NB4 (cell line): ENCODE results near the gene TFPI.

Experiments
- DNase-seq: peaks from one replicate; pipeline ENCODE4 v3.0.0; 2010; ENCODE audit warnings: low read depth
- H3K4me3 ChIP-seq: one replicate; pipeline ENCODE4 v1.5.1; 2011; ENCODE audit warnings: mild to moderate bottlenecking, low read depth, low read length, moderate library complexity
- MYC ChIP-seq: IDR thresholded peaks from 2 replicates; pipeline ENCODE4 v1.6.1; 2011; ENCODE audit warnings: low read depth, low read length
- POLR2A ChIP-seq: IDR thresholded peaks from 2 replicates; pipeline ENCODE4 v1.6.1; 2011; ENCODE audit warnings: mild to moderate bottlenecking; ENCODE audit not compliant: insufficient read length; ENCODE audit errors: extremely low read depth
- TF ChIP-seq, protein P1 (sequence below): IDR thresholded peaks from 2 replicates; pipeline ENCODE4 v1.6.1; 2011; ENCODE audit warnings: low read depth, low read length
- TF ChIP-seq, protein P2 (sequence below): IDR thresholded peaks from one replicate; pipeline ENCODE4 v1.5.1; 2012; ENCODE audit warnings: low read depth, low read length

TFPI gene

DNA sequence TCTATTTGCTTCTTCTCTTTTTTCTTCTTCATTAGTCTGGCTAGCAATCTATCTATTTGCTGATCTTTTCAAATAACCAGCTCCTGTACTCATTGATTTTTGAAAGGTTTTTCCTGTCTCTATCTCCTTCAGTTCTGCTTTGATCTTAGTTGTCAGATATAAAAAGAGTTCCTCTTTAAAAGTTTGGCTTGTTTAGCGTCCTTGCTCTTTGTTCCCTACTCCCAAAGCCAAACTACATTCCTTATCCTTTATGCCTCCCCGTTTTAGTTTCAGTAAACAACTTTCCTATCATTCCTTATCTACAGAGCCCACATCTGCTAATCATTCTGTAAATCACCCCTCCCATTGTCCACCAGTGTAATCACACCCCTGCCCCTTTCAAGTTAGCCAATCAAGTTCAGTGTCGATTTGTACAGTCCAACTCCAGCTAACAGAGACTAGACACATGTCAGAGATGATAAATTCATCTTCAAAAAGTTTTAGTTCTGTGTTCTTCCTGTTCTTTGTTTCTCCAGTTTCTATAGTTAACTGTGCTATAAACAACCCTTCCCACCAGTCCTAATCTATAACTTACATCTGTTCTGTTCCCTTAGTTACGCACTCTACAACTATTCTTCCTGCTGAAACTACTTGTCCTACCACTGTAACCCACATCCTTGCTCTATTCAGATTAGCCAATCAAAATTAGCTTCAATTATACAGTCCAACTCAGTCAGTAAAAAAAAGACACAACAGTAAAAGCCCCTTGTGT is 44.4 kb downstream of the TFPI start:
- H3K4me3 ChIP-seq = no peak overlapping the region
- no peak for DNase-seq
- TF ChIP-seq, protein P1, sequence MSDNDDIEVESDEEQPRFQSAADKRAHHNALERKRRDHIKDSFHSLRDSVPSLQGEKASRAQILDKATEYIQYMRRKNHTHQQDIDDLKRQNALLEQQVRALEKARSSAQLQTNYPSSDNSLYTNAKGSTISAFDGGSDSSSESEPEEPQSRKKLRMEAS = no peak
- TF ChIP-seq, protein P2, sequence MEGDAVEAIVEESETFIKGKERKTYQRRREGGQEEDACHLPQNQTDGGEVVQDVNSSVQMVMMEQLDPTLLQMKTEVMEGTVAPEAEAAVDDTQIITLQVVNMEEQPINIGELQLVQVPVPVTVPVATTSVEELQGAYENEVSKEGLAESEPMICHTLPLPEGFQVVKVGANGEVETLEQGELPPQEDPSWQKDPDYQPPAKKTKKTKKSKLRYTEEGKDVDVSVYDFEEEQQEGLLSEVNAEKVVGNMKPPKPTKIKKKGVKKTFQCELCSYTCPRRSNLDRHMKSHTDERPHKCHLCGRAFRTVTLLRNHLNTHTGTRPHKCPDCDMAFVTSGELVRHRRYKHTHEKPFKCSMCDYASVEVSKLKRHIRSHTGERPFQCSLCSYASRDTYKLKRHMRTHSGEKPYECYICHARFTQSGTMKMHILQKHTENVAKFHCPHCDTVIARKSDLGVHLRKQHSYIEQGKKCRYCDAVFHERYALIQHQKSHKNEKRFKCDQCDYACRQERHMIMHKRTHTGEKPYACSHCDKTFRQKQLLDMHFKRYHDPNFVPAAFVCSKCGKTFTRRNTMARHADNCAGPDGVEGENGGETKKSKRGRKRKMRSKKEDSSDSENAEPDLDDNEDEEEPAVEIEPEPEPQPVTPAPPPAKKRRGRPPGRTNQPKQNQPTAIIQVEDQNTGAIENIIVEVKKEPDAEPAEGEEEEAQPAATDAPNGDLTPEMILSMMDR = no peak
- TF ChIP-seq POLR2A (no peak), MYC (no peak)

DNA sequence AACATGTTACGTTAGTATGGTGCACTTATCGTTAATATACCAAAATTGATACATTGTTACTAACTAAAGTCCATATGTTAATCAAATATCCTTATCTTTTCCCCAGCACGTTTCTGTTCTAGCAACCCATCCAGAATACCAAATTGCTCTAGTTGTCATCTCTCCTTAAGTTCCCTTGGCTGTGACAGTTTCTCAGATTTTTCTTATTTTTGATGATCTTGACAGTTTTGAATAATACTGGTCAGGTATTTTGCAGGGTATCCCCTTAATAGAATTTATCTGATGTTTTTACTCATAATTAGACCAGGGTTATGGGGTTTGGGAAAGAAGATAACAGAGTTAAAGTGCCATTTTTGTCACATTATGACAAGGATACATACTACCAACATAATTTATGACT is 47.8 kb downstream of the TFPI start:
- no peak for DNase-seq
- no peak overlapping the region for H3K4me3 ChIP-seq
- TF ChIP-seq MYC (no peak), POLR2A (no peak)
- TF ChIP-seq, protein P1 = no peak
- TF ChIP-seq, protein P2 = no peak

DNA sequence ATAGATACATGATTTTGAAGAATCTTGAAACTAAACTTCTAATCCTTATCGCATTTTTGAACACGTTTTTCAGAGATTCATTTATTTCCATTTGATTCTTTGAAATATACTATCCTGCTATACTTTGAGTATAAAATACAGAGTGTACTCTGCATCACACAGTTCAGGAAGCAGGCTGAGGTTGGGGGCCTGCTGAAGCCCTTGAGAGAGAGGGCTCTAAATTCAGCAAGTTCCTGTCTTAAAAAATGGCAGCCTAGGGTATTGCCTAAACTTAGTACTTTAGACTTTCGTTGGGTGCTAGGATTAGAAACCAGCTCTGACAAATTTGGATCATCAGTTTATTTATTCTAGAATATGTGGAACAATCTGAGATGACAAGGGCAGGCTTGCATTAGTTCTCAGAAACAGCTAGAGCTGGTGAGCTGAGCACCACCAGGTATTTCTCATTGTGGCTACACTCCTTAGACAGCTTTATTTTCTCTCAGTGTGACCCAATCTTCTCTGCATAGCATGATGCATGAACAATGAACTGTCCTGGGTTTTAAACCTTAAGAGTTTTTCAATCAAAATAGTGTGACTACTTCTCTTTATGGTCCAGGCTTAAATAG is 49.1 kb downstream of the TFPI start:
- DNase-seq = no peak
- no peak overlapping the region for H3K4me3 ChIP-seq
- TF ChIP-seq POLR2A = no peak
- TF ChIP-seq, protein P2 = no peak
- TF ChIP-seq, protein P1 = no peak
- TF ChIP-seq MYC = no peak

DNA sequence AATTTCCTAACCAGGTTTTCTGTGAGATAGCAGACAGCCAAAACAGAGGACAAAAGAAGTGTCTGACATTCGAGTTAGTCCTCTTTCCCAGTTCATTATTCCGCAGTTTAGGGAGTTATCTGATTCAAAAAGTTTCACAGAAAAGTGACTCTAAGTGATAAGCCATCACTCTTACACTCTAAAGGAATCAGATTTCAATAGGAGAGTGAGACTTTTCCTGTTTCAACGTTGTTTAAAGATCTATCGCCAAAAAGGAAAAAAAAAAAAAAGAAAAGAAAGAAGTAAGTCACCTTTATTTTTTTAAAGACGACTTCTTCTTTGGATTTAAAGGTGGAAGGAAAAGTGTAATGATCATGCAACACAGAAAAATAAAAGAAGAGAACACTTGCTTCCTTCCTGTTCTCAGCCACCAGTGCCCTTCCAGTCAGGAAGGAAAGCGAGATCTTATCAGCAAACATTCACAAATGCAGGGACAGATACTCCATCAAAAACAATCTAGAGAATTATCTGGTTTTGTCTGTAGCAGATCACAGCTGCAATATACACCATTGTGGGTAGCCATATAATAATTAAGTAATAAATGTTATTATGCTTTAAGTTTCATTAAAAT is 49.8 kb downstream of the TFPI start:
- no peak overlapping the region for H3K4me3 ChIP-seq

DNA sequence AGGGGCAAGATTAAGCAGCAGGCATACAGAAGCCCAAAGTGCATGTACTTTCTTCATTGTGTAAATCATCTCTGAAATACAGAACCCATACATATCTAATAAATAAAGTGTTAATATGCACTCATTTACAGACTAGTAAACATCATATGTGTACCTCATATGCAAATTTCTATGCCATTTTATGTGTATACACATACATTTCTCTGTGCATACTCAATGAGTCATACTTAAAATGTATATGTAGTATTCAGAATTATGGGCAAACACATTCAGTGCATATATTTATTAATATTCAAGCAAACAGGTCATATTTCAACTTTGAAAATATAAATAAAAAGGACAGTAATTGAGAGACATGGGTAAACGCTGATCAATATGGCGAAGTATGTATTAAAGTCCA is 50.5 kb downstream of the TFPI start:
- no peak for DNase-seq
- H3K4me3 ChIP-seq = no peak overlapping the region
- no peak for TF ChIP-seq MYC
- TF ChIP-seq, protein P2 = no peak
- TF ChIP-seq POLR2A = no peak
- TF ChIP-seq, protein P1 = no peak

More for the DNA sequence above, 49.8 kb downstream of the TFPI start:
- no peak for DNase-seq
- TF ChIP-seq, protein P2 = no peak
- TF ChIP-seq POLR2A (no peak), MYC (no peak)
- TF ChIP-seq, protein P1 = no peak
